GM18505 (cell line): ENCODE data around the gene MAP3K19.
"Not testable (repeated sequence)": the region's sequence is repeated elsewhere in the genome, so short reads cannot be mapped to it uniquely, and the experiment has no call there.

Source experiments
- ATAC-seq: cut with Tn5 transposase; IDR thresholded peaks from one replicate; pipeline ENCODE4 v1.9.1; 2021; ENCODE audit not compliant: unreplicated experiment
- POLR2A ChIP-seq: IDR thresholded peaks from 4 replicates; pipeline ENCODE4 v1.6.1; 2011; ENCODE audit warnings: borderline replicate concordance; ENCODE audit not compliant: insufficient read depth, insufficient read length; ENCODE audit errors: extremely low read depth

The MAP3K19 gene

DNA sequence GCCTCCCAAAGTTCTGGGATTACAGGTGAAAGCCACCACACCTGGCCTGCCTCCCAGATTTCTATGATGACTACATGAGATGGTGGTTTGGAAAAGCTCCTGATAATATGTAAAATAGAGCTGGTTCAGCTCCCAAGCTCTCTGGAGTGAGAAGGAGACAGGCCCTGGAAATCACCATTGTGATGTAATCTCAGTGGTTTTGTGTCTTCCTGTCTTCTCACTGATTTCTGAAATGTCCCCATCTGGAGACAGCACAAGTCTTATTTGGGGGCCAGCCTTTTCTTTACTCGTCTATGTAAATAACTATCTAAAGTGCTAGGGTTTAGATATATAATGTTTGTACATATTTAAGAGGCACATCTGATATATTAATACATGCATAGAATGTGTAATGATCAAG lies 64.6 kb downstream of the MAP3K19 start:
- TF ChIP-seq POLR2A, result no peak
- no peak for ATAC-seq

- TF ChIP-seq POLR2A, result no peak
- ATAC-seq, result no peak
These were observed 66.6 kb downstream of the MAP3K19 start for GRCh38 chr2:134980639-134981038.

DNA sequence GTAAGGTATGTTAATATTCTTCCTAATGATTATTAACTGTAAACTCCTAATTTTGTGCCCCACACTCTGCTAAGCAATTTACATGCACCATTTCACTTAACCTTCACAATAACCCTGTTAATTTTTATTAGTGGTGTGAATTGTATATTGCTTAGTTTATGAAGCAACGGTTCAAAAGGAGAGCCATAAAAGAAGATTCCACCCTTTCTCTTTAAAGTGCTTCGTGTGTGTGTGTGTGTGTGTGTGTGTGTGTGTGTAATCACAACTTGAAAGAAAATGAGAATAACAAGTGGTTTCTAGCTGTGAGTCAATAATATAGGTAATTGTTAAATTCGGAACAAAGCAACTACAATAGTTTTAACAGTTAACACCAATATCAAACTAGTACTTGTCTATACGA lies 68.0 kb downstream of the MAP3K19 start:
- no peak for TF ChIP-seq POLR2A
- ATAC-seq, result no peak

- ATAC-seq, result not testable (repeated sequence)
These were observed 70.1 kb downstream of the MAP3K19 start for GRCh38 chr2:134977104-134977503.

- no peak for ATAC-seq
- TF ChIP-seq POLR2A, result no peak
These were observed 71.1 kb downstream of the MAP3K19 start for GRCh38 chr2:134976074-134976702.

- no peak for ATAC-seq
- no peak for TF ChIP-seq POLR2A
These were observed 71.8 kb downstream of the MAP3K19 start for GRCh38 chr2:134975281-134976009.

GRCh38 chr2:134973241-134974138 lies 73.8 kb downstream of the MAP3K19 start:
- no peak for TF ChIP-seq POLR2A
- no peak for ATAC-seq

DNA sequence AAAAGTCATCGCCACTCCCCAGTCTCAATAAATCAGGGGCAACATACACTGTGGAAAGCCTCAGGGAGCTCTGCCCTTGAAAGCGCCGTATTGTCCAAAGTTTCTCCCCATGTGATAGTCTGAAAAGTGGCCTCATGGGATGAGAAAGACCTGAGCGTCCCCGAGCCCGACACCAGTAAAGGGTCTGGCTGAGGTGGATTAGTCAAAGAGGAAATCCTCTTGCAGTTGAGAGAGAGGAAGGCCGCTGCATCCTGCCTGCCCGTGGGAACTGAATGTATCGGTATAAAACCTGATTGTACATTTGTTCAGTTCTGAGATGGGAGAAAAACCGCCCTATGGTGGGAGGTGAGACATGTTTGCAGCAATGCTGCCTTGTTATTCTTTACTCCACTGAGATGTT lies 80.1 kb downstream of the MAP3K19 start:
- not testable (repeated sequence) for ATAC-seq

GRCh38 chr2:134957477-134957876 lies 89.8 kb downstream of the MAP3K19 start:
- ATAC-seq, result no peak

DNA sequence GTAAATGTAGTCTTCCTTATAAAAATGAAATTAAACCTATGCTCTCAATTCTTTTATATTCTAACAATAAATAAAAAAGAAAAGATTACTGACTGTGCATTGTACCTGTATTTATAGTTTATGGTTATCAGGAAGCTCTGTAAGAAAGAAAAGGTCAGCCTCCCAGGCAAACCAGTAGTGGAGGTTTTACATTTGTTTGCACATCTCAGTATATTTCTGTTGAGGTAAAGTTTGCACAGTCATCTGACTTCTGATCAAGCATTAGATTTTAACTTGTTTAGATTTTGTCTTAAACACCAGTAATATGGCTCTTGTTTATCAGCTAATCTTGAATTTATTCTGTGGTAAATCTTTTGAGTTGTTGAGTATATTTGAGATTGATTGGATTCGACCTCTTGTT lies 91.5 kb downstream of the MAP3K19 start:
- TF ChIP-seq POLR2A, result no peak
- no peak for ATAC-seq

More at GRCh38 chr2:134957477-134957876, 89.8 kb downstream of the MAP3K19 start:
- TF ChIP-seq POLR2A, result no peak

DNA sequence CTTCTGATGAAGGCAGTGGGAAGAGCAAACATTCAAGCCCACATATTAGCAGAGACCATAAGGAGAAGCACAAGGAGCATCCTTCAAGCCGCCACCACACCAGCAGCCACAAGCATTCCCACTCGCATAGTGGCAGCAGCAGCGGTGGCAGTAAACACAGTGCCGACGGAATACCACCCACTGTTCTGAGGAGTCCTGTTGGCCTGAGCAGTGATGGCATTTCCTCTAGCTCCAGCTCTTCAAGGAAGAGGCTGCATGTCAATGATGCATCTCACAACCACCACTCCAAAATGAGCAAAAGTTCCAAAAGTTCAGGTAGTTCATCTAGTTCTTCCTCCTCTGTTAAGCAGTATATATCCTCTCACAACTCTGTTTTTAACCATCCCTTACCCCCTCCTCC lies 93.2 kb downstream of the MAP3K19 start:
- TF ChIP-seq POLR2A, result no peak
- no peak for ATAC-seq

DNA sequence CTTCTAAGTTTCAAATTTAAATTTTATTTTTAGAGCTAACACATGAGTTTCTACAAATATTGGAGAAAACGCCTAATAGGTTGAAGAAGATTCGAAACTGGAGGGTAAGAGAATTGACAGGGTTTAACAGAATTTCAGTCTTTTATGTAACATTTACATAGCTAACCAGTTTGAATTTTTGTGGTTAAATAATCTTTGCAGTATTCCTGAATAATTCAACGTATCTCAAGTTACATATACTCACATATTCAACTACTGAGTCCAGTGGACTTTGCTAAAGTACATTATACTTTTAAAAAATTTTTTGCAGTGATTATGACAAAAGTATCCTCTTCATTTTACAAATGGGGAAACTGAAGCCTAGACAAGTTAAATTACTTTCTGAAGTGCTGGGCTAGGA lies 94.6 kb downstream of the MAP3K19 start:
- TF ChIP-seq POLR2A, result no peak
- no peak for ATAC-seq

- no peak for ATAC-seq
- TF ChIP-seq POLR2A, result no peak
These were observed 96.4 kb downstream of the MAP3K19 start for GRCh38 chr2:134950886-134951285.

DNA sequence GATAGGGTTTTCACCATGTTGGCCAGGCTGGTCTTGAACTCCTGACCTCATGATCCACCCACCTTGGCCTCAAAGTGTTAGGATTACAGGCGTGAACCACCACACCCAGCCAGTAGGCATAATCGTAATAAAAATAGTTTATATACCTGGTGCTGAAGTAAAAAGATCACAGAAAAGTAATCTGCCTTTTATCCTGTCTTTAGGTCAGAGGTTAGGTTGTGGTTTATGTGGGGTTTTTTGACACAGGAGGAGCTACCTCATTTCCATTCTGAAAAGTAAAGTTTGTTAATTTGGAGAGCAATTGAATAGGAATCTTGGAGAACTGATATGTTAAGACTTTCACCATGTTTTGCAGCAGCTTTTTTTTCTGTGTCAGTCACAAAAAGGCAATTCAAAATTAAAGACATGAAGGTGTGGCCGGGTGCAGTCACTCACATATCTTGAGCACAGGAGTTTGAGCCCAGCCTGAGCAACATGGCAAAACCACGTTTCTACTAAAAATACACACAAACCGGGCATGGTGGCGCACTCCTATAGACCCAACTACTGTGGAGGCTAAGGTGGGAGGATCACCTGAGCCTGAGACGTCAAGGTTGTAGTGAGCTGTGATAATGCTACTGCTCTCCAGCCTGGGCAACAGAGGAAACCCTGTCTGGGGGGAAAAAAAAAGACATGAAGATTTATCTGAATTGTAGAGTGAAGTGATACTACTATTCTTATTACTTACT lies 97.1 kb downstream of the MAP3K19 start:
- no peak for ATAC-seq
- no peak for TF ChIP-seq POLR2A

GRCh38 chr2:134946073-134946472 lies 101.2 kb downstream of the MAP3K19 start:
- TF ChIP-seq POLR2A, result no peak
- no peak for ATAC-seq
